ENCODE measurements around the gene KCNG4.

Gene KCNG4

GRCh38 chr16:84239141-84239769 lies 557 bp downstream of the KCNG4 start:
- TF ChIP-seq CTCF (IDR thresholded peaks at IDR 0.05; ENCODE audit: low read length, missing control alignments): peak; percentile 2
- no peak overlapping the region for H3K4me3 ChIP-seq (replicated peaks; ENCODE audit: low read depth, low read length)
- DNase-seq (ENCODE audit: low read depth): peak; percentile 16

- DNase-seq (ENCODE audit: low read depth): no peak
- no peak overlapping the region for H3K4me3 ChIP-seq (replicated peaks; ENCODE audit: low read depth, low read length)
- TF ChIP-seq CTCF (IDR thresholded peaks at IDR 0.05; ENCODE audit: low read length, missing control alignments): no peak
Measured at GRCh38 chr16:84237994-84238750, 1.6 kb downstream of the KCNG4 start.

DNA sequence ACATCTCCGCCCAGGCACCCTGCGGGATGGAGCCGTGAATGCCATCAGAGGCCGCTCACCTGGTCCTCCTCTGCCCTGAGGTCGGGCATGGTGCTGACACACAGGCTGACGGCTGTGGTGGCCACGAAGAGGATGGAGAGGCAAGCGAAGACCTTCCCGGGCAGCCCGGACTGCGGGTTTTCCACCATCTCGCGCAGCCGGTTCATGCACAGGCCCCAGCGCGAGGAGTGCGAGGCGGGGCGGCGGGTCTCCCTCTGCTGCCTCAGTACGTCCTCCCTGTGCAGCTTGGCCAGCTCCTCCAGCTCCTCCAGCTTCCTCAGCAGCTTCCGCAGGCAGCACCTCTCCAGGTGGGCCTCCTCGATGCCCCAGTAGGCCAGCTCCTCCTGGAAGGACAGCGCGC lies 3.1 kb downstream of the KCNG4 start:
- no peak for TF ChIP-seq CTCF (IDR thresholded peaks at IDR 0.05; ENCODE audit: low read length, missing control alignments)
- no peak for DNase-seq (ENCODE audit: low read depth)
- H3K4me3 ChIP-seq (replicated peaks; ENCODE audit: low read depth, low read length): no peak overlapping the region

- TF ChIP-seq CTCF (IDR thresholded peaks at IDR 0.05; ENCODE audit: low read length, missing control alignments): no peak
- peak; percentile 67 for DNase-seq (ENCODE audit: low read depth)
- no peak overlapping the region for H3K4me3 ChIP-seq (replicated peaks; ENCODE audit: low read depth, low read length)
Measured at GRCh38 chr16:84234321-84235241, 5.2 kb downstream of the KCNG4 start.

DNA sequence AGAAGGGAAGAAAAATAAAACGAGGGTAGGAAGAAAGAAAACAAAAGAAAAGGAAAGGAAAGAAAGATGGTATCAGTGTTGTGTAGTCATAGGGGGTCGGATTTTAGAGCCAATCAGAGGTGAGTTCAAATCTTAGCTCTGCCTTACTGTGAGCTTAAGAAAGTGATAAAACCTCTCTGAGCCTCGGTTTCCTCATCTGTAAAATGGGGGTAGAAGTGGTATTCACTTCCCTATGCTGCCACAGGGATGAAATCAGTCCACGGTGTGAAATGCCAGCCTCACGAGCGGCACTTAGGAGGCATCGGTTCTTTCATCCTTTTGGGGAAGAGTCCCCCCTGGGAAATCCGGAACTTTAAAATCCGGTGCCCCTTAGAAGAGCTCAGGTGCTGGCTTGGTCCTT lies 6.1 kb downstream of the KCNG4 start:
- TF ChIP-seq CTCF (IDR thresholded peaks at IDR 0.05; ENCODE audit: low read length, missing control alignments): no peak
- no peak overlapping the region for H3K4me3 ChIP-seq (replicated peaks; ENCODE audit: low read depth, low read length)
- DNase-seq (ENCODE audit: low read depth): no peak

- TF ChIP-seq CTCF (IDR thresholded peaks at IDR 0.05; ENCODE audit: low read length, missing control alignments): no peak
- no peak for DNase-seq (ENCODE audit: low read depth)
- H3K4me3 ChIP-seq (replicated peaks; ENCODE audit: low read depth, low read length): no peak overlapping the region
Measured at GRCh38 chr16:84232969-84233368, 6.8 kb downstream of the KCNG4 start.
